Epithelial cell of esophagus (primary cell): ENCODE results near the gene SLIT3.
A peak's percentile ranks its signal among the peaks of the same experiment; 100 is the strongest.

Experiments
- DNase-seq: peaks from one replicate; pipeline ENCODE4 v3.0.0; 2010; ENCODE audit warnings: low read depth
- H3K4me3 ChIP-seq: 2 replicates; pipeline ENCODE4 v1.5.1; 2011; ENCODE audit warnings: mild to moderate bottlenecking, low read length, control low read depth
- CTCF ChIP-seq: IDR thresholded peaks from 2 replicates; pipeline ENCODE4 v1.5.1; 2011; ENCODE audit warnings: low read depth, mild to moderate bottlenecking, low read length, control low read depth, inconsistent platforms; ENCODE audit not compliant: insufficient read depth; ENCODE audit errors: missing control alignments

SLIT3 gene

DNA sequence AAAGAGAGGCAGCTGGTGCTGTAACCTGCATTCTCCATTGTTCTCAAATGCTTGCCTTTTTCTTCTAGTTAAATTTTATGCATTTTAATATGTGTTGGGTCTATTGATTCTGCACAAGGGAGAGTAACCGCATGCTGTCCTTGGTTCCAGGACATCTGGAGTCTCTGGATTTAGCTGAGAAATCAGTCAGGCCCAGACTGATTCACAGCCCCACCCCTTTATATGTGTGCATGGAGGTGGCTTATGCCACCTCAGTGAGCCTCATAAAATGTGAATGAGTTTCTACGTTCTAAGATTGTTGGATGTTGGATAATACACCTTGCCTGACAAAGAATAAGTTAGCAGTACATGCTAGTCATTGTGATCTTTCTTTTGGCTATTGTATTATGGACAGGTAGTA, 611.7 kb downstream of the SLIT3 start:
- no peak overlapping the region for H3K4me3 ChIP-seq
- no peak for TF ChIP-seq CTCF
- no peak for DNase-seq

DNA sequence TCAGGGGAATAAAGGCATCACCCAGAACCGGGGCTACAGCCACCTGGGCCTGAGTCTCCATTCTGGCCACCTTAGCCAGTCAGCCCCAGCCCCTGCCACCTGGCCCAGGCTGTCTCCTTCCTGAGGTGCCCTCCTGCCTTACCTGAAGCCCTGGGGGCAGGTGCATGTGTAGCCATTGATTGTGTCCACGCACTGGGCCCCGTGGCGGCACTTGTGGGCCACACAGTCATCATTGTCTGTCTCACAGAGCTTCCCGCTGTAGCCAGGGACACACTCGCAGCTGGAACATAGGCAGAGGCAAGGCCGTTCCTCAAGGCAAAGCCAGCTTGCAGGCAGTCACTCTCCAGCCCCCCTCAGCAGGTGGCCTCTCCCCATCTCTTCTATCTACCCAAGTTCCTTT, 614.1 kb downstream of the SLIT3 start:
- DNase-seq: no peak
- TF ChIP-seq CTCF: no peak
- no peak overlapping the region for H3K4me3 ChIP-seq

GRCh38 chr5:168685566-168685965, 615.4 kb downstream of the SLIT3 start:
- DNase-seq: no peak
- no peak for TF ChIP-seq CTCF
- H3K4me3 ChIP-seq: no peak overlapping the region

- no peak for DNase-seq
- no peak for TF ChIP-seq CTCF
- no peak overlapping the region for H3K4me3 ChIP-seq
Measured at GRCh38 chr5:168683927-168684295, 617.0 kb downstream of the SLIT3 start.

- DNase-seq: no peak
- H3K4me3 ChIP-seq: no peak overlapping the region
- TF ChIP-seq CTCF: no peak
Measured at GRCh38 chr5:168683247-168683926, 617.6 kb downstream of the SLIT3 start.

DNA sequence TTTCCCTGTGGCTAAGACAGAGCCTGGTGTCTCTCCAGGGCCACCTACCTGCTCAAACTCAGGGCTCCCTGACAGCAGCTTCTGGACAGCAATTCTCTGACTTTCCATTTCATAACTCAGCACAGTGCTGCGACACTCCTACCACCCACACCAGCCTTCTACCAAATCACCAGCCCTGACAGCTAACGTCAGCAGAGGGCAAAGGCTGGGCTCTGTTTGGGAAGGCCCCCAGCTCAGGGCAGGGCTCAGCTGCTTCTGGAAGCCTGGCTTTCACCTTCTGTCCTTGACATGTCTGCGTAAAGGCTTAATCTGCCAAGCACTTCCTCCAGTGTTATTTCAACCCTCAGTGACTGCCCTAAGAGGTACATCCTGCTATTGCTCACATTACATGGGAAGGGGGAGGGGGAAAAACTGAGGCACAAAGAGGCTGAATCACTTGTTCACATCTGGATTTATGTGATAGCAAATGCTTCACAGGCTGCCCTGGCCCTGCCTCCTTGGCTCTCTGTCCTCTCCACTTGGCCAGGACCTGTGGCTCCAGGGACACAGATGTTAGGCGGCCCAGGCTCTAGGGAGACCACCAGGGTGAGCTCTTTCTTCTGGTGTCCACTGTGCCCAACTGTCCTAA, 619.3 kb downstream of the SLIT3 start:
- no peak for TF ChIP-seq CTCF
- no peak overlapping the region for H3K4me3 ChIP-seq
- peak; percentile 58 for DNase-seq

- no peak for DNase-seq
- TF ChIP-seq CTCF: no peak
Measured at GRCh38 chr5:168680395-168680794, 620.5 kb downstream of the SLIT3 start.

More at GRCh38 chr5:168680395-168680794, 620.5 kb downstream of the SLIT3 start:
- H3K4me3 ChIP-seq: no peak overlapping the region
